NCI-H510A (cell line): ENCODE measurements around the gene ZNF407.

Experiments used
- DNase-seq: peaks from one replicate; lab custom pipeline; 2025; lab: John Stamatoyannopoulos, UW

The ZNF407 gene

DNA sequence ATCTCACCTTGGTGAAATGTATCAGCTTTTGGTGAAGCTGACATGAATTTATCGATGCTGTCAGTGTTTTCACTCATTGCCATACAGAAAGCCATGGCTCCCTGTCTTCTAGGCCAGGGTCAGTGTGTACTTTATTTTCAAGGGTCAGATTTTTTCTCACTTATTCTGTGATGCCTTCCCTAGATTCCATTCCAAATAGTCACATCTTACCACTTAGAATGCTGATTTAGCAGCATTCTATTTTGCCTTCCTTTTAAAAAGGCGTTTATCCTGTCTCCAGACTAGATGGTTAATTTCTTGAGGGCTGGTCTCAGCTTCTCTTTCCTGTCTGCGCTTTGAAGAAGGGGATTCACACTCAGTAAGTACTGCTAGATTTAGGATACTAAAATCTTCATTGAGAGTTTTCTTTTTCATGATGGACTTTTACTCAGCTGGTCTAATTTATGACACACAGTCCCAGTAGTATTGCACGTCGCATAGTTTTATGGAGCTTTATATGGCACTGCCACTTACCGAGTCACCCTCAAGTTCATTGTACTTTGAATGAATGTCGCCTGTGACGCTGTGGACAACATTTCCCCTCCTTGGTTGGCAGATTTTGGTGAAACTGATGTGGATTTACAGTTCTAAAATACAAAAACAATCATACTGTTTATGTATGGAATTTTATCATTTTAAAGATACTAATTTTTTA lies 194.0 kb downstream of the ZNF407 start:
- no peak for DNase-seq

DNA sequence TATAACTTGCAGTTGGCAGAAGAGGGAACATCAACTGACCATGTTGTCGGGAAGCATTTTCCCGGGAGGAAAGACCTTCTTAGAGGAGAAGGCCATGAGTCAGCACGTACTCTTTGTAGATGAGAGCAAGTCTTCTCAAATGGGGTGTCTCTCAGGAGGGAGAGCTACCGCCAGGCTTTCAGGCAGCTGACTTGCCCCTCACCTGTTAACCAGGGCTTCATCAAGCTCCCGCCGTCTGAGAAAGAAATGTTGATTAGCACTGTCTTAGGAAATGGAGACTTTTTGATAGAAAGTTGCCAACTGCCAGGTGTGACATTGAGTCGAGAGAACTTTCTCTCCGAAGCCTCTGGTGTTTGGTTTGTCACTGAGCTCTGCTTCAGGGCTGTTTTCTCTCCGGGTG lies 196.1 kb downstream of the ZNF407 start:
- no peak for DNase-seq

DNA sequence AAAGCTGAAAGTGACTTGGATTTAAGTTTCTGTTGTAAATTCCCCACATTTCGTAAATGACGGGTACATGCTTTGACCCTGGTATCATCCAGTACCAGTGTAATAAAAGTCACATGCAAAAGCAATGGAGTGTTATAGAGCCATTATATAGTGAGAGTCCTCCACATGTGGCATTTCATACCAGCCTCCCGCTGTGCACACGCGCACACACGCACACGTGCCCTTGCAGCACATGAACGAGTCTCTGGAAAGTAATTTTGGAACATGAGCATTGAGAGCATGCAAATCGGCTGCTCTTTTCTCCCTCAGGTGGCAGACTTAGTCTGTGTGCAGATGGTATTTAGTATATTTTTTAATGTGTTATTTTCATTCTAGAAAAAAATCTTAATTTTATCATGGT lies 198.1 kb downstream of the ZNF407 start:
- DNase-seq = no peak

DNA sequence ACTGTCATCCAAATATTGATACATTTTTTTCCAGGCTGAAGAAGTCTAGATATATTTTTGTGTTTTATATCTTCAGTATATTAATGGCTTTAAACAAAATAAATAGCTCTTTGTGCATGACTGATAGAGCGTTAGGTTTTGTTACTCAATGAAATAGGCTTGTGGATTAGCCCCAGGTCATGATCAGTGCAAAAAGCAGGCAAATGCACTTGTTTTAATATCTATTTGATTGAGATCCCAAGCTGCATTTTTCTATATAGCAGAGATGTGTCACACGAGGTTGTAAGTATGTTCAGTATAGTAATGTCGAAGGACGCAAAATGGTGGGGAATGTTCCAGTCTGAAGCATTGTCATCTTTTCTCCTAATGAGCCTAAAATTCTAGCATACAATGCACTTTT lies 198.5 kb downstream of the ZNF407 start:
- DNase-seq = no peak

DNA sequence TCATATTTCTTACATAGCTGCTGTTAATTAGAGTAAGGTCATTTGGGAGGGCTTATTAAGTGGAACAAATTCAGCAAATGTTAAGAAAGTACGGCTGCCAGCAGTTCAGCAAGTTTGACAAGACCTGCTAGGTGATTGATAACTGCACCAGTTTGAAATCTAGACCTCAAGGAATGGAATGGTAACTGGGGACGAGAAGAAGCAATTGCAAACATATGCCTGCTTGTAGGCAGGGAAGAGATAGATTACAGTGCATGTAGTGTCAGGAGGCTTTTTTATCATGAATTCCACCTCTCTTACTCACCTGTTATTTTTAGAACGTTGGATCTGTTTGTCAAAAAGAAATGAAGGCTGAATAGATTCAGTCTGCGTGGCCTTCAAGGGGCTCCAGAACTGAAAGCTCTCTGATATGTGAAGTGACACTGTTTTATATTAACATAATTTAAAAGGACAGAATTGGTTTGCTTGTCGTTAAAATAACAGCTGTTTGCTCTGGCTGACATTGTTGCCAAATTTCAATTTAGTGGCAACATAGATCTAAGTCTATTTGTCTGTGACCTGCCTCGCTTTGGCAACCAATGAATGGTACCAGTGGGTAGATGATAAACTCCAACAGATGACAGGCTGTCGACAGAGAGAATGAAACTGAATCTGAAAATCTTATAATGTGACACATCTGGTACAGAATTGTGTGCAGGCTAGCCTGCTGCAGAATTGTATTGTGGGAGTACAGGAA lies 199.3 kb downstream of the ZNF407 start:
- no peak for DNase-seq

DNA sequence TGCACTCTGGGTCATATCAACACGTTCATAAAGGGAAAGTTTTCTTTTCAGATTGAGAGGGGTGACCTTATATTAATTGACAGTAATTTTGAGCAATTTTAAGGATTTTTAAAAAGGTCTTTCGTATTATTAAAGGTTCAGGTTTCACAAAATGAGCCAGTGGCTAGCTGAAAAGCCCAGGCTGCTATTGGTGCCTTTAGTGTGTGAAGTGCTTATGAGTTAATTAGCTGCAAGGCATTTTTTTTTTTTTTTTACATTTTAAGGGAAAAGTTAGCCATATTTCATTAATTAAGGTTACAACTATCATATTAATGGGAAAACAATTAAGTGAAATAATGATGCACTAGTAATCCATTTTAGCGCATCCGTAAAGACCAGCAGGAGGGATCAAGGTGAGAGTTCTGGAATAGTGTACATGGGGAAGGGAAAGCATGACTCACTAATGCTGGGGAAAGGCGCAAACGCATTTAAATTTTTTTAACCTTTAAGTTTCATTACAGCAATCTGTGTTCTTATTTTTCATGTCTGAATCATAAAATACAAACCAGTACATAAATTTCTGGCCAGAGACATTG lies 200.0 kb downstream of the ZNF407 start:
- DNase-seq = no peak

DNA sequence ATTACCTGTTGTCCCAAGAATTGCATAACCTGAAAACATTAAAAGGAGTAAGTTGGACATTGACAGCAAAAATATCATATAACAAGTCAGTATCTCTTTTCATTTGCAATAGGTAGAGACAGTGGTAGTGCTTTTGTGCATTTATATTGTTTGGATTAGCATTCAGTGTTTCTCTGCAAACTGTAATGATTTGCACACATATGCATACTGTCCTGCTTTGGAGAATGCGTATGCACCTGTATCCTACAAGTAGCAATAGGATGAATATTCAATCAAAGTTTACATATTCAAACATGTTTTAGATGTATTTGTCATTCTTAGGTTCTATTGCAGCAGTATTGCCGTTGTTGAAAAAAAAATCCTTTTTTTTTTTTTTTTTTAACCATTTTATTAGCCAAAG lies 201.9 kb downstream of the ZNF407 start:
- DNase-seq = no peak

DNA sequence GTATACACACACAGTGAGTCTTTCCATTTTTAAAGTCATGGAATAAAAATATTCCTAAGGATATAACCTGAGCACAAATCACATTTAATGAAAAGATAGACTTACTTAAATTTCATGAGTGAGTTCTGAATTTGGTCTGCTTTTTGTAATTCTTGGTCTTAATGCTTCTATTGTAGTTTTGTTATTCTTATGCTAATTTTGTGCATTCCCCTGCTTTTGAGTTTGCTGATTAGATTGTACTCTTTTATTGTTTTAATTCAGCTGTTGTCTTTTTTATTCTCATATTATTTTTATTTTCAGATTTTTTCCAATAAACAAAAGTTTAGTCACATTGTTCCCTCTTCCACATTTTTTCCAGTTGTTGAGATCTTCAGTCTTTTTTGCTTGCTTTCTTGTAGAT lies 202.4 kb downstream of the ZNF407 start:
- no peak for DNase-seq

DNA sequence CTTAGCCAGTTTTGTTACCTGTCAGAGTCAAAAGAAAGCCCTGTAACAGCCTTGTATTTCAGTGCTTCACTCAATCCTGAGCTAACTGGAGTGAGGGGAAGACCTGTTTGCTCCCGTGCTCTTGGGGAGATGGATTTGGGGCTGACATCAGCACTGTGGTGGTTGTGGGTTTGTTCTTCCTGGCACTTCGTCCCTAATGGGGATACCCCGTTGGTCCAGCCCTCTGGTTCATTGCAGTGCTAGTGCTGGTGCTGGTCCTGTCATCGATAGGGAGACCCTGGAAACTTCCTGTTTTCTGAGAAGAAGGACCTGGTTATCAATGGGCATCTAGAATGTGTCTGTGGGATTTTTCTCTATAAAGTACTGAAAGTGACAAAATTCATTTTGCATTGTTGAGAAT lies 205.4 kb downstream of the ZNF407 start:
- no peak for DNase-seq

DNA sequence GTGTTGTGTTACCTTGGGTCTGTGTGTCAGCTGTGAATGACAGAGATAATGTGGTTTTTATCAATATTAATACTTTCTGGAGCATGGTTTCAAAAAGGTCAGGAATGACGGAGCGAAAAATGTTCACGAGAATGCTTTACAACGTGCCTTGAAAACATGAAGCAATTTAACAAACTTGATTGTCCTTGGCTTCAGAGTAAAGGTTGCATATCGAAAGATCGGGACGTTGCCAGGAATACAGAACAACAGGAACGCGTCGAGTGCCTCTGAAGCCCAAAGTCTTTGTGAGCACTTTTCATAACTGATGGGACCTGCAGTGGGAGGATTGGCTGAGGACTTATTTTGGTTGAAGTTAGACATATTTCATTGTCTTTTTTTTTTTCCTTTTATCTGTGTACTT lies 206.1 kb downstream of the ZNF407 start:
- DNase-seq = no peak

DNA sequence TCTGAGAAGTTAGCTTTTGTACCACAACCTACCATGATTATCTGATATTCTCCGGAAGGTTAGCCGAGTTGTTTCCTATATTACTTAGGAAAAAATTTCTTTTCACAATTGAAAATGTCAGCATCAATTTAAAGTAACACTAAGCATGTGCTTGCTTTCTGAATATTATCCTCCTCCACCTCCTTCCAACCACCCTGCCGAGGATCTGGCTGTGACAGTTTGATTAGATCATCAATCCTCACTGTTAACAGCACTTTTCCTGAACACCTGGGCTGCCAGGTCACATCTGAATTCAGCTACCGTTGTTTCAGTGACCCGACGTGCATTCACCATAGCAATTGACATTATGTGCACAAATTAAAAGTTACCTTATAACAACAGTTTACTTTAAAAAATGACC lies 207.0 kb downstream of the ZNF407 start:
- DNase-seq = peak; percentile 67

DNA sequence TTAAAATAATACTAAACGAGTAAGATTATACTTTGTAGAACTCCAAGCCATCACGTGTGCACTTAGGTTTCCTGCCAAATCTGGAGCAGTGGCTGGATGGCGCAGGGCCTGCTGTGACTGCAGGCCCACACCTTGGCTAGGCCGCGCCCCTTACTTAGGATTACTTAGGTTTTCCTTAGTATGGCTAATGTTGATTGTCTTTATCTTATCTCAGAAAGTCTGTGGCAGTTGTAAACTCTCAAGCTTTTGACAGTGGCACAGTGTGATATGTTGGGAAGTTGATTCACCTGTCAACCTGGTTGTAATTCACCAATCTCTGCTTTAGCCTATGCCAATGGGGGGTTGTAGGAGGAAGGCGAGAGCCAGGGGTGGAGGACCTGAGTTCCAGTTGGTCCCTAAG lies 208.4 kb downstream of the ZNF407 start:
- DNase-seq = no peak

DNA sequence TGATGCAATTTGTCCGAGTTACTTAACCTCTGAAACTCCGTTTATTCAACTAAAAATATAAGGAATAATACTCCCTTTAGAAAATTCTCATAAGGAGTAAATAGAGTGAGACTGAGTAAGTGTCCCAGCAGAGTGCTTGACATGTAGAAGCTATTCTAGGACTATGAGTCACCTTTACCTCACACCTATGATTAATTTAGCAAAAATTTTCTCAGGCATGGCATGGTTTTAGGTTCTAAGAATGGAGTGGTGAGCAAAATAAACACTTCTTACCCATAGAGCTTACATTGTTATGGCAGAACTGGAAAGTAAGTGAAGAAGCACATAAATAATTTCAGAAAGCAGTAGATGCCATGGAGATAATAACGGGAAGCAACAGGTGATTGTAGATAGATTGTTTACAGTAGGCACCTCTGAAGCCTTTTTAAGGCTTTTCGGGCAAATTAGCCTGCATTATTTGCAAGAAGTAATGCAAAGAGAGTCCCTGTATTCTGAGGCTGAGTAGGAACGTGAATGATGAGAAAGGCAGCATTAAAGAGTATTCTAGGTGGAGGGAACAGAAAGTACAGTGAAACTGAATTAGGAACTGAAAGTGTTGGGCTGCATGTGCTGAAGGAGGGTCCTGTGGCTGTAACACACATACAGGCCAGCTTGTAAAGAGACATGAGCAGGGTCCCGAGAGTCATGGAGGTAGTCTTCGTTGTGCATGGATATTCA lies 209.2 kb downstream of the ZNF407 start:
- DNase-seq = peak; percentile 58

DNA sequence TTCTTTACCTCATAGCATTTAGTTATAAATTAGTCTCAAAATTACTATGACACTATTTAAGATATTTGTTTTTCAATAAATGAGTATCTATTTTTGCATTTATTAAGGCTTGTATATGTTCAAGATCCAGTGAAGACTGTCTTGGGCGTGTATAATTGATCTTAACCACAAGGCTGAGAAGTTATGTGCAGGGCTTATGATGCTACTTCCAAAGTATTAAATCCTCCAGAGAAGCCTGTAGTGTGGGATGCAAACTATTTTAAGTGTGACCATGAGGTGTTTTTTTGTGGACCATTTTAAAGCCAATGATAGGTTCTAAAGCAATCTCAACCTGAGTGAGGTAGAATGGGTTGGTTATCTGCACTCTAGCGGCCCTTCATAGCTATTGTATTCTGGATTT lies 219.9 kb downstream of the ZNF407 start:
- DNase-seq = no peak

DNA sequence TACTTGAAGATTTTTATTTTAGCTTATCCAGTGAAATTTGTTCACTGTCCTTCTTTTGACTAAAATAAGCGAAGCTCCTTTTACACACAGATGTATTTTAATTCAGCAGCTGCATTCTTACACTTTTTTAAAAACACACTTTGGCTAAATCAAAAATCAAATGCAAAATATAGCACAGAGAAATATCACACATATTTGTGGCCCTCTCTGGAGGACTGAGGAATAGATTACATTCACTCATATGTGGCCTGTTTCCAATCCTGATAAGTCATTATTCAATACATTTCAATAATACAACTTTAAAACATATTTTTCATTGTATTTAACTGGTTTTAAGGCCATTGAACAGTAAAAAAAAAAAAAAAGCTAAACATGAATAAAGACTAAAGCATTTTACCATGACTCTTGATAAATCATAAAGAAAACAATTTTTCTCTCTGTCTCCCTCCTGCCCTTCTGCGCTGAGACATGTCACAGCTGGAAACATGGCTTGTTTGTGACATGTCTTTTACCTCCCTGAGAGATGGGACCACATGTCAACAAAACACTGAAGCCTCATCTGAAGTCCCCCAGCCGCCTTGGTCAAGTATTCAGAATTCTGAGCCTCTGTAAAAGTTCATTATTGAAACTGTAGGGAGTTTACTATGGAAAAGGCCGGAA lies 221.0 kb downstream of the ZNF407 start:
- no peak for DNase-seq

DNA sequence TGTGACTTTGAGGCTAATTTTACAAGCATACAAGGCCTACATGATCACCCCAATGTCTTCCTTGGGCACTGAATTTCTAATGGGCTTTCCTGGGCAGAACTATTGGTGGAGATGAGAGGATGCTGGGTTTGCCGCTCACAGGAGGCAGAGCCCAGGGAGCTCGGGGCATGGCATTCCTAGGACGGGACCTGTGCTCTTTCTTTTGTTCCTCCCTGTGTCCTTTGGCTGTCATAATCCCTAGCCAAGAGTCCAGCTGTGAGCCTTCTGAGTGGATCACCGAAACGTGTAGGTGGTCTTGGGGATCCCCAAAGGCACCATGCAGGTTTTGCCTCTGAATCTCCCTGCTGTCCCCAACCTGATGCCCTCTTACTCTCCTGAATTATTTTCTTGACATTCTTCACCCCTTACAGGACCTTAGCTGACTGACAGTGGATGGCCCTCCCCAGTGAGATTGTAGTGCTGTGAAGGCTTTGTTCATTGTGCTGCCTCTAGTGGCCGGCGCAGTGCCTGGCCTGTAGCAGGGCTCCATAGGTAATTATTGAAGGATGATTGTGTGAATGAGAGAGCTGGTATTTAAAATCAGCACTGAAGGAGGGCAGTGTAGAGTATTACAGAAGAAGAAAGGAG lies 221.9 kb downstream of the ZNF407 start:
- no peak for DNase-seq

DNA sequence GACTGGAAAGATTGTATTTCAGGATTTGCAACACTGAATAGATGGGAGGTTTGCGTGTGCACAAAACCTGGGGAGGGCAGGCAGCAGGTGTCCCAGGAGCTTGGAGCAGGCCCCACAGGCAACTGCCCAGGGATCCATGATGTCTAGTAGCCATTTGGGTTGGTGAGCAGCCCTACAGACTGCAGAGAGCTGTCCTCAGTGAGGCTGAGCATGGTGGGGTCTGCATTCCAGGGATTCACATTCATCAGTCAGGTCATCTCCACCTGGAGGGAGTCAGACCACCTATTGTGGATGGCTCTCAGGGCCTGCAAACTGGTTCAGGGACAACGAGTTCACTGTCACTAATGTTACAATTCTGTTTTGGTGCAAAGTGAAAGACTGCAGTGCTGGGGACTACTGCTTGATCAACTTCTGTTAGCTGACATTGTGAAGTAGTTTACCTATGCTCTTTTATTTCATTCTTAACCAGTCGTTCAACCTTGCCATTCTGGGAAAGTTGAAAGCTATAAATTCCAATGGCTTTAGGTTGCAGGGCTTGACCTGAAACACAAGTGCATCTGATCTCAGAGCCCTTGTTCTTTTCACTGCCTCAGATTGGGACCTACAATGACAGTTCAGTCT lies 222.6 kb downstream of the ZNF407 start:
- no peak for DNase-seq

DNA sequence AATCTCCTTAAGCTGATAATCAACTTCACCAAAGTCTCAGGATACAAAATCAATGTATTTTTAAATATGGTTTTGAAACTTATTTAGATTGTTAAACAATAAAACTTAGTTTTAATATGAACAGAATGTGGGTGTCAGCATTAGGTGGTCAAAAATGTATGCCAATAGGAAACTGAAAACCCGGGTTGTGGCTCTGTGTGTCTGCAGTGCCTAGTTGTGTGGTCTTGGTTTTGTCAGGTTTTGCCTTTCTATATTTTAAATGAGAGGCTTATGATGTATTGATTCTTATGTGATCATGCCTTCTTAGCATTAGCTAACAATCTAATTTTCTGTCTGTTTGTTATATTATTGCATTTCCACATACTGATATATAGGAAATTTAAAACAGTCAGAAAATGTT lies 227.8 kb downstream of the ZNF407 start:
- DNase-seq = no peak

DNA sequence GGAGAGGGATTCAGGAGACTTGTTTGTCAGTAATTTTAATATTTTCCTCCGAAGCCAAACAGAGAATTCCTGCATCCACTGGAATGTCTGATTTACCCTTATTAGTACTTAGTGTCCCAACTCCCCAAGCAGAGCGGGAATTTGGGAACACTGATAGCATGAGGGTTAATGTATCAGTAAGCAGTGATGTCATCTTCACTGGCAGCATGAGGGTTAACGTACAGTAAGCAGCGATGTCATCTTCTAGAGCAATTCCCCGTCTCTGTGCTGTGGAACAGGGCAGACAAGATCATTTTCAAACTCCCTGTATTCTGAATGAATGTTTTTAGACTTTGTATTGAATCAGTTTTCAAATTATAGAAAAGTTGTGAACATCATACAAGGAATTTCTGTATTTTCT lies 228.9 kb downstream of the ZNF407 start:
- DNase-seq = no peak

DNA sequence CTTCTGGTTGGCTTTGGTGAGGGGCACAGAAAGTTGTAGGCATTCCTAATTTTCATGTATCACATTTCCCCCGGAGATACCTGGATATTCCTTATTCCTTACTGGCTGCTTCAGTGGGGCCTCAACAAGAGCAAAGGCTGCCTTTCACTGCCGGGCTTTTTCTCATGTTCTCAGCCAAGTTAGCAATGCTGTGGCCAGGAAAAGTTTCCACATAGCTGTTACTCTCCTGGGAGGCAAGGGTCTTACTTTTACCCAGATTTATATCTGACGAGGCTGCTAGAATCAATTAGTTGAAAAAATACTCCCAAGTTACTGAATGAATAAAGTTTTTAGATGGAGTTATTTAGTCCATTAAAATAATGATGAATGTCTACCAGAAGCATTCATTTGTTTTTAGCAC lies 230.5 kb downstream of the ZNF407 start:
- no peak for DNase-seq

DNA sequence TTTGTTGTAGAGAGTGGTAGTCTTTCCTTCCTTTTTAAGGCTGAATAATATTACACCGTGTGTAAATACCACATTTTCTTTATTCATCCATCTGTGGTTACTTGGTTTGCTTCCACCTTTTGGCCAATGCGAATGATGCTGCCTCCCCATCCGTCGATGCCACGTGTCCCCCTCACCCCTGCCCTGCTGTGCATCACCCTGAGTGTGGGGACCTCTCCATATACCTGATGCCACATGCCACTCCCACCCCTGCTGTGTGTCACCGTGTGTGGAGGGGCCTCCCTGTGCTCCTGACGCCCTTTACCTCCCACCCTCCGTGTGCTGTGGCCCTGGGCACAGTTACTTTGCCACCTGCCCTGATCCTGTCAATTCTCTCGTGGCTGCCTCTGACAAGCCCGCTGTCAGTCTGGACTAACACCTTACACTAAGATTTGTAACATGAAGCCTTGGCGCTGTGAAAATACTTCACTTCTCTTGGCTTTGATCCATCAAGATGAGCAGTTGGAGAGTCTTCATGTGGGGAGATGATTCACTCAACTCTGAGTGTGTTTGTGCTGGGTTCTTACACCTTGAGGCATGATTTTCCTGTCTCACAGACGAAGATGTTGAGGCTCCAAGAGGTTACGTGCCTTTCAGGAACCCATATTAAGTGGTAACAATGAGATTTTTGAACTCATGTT lies 234.0 kb downstream of the ZNF407 start:
- no peak for DNase-seq
